K562 (cell line): ENCODE results near the gene PHEX.

Source experiments
- DPF2 ChIP-seq: fragments of 450-650 bp; IDR thresholded peaks from 2 replicates; pipeline ENCODE4 v1.6.1; 2016
- FOS ChIP-seq: IDR thresholded peaks from 3 replicates; pipeline ENCODE4 v1.6.1; 2011; ENCODE audit not compliant: insufficient read length; ENCODE audit errors: extremely low read depth
- PHF8 ChIP-seq: fragments of 200-600 bp; sonication (generic); IDR thresholded peaks from 2 replicates; pipeline ENCODE4 v1.6.1; 2012; ENCODE audit warnings: mixed run types, mild to moderate bottlenecking, inconsistent platforms, low read length, moderate library complexity, borderline replicate concordance
- POLR2AphosphoS5 ChIP-seq: IDR thresholded peaks from 2 replicates; pipeline ENCODE4 v1.6.1; 2011; ENCODE audit warnings: mild to moderate bottlenecking, low read depth, low read length, moderate library complexity; ENCODE audit not compliant: control insufficient read depth, insufficient read depth
- RHOXF2B ChIP-seq: fragments of 250-450 bp; sonication (Bioruptor Pico); conservative IDR thresholded peaks from 2 replicates; pipeline ENCODE4 v1.5.1; 2021
- ZFX ChIP-seq: sonication (generic); formaldehyde crosslinking; IDR thresholded peaks from 2 replicates; pipeline ENCODE4 v1.8.0; 2022; ENCODE audit warnings: mild to moderate bottlenecking, missing genetic modification reagents, moderate library complexity
- ZNF12 ChIP-seq: sonication (generic); formaldehyde crosslinking; IDR thresholded peaks from 2 replicates; pipeline ENCODE4 v1.4.0; 2020; ENCODE audit warnings: mild to moderate bottlenecking, missing genetic modification reagents
- ZNF263 ChIP-seq: sonication (generic); formaldehyde crosslinking; IDR thresholded peaks from 2 replicates; pipeline ENCODE4 v1.8.0; 2022; ENCODE audit warnings: mild to moderate bottlenecking, missing genetic modification reagents, borderline replicate concordance
- TF ChIP-seq, protein P1 (sequence below): sonication (generic); formaldehyde crosslinking; IDR thresholded peaks from 2 replicates; pipeline ENCODE4 v1.8.0; 2022; ENCODE audit warnings: mild to moderate bottlenecking, missing genetic modification reagents

DNA sequence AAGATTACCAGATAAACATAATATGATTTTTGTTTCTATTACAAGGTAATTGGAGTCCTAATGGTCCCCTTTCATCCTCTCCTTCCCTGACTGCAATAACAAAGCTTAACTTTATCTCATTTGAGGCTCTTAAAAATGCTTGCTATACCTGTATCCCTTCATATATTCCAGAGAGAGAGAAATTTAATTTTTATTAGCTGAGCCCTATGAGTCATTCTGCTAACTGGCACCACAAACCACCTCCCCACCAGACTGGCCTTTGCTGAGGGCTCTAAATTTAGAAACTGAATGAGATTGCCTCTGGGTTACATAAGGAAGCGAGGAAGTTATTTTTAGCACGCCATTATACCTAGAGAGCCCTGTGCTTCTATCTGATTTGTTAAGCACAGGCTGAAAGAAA, 268.0 kb downstream of the PHEX start:
- TF ChIP-seq ZNF263 (no peak), FOS (no peak), ZFX (CRISPR knock-in tag) (no peak), ZNF12 (CRISPR knock-in tag) (no peak), RHOXF2B (no peak), POLR2AphosphoS5 (no peak), DPF2 (no peak), PHF8 (no peak)
- TF ChIP-seq, protein P1, sequence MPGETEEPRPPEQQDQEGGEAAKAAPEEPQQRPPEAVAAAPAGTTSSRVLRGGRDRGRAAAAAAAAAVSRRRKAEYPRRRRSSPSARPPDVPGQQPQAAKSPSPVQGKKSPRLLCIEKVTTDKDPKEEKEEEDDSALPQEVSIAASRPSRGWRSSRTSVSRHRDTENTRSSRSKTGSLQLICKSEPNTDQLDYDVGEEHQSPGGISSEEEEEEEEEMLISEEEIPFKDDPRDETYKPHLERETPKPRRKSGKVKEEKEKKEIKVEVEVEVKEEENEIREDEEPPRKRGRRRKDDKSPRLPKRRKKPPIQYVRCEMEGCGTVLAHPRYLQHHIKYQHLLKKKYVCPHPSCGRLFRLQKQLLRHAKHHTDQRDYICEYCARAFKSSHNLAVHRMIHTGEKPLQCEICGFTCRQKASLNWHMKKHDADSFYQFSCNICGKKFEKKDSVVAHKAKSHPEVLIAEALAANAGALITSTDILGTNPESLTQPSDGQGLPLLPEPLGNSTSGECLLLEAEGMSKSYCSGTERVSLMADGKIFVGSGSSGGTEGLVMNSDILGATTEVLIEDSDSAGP (CRISPR knock-in tag) = no peak
